Amygdala (tissue), 56 donors: ENCODE data around the gene ZNF581.

Experiments
- DNase-seq, 56 donors: peaks; one replicate each; lab custom pipeline; 2025; lab: John Stamatoyannopoulos, UW

ZNF581 gene

DNA sequence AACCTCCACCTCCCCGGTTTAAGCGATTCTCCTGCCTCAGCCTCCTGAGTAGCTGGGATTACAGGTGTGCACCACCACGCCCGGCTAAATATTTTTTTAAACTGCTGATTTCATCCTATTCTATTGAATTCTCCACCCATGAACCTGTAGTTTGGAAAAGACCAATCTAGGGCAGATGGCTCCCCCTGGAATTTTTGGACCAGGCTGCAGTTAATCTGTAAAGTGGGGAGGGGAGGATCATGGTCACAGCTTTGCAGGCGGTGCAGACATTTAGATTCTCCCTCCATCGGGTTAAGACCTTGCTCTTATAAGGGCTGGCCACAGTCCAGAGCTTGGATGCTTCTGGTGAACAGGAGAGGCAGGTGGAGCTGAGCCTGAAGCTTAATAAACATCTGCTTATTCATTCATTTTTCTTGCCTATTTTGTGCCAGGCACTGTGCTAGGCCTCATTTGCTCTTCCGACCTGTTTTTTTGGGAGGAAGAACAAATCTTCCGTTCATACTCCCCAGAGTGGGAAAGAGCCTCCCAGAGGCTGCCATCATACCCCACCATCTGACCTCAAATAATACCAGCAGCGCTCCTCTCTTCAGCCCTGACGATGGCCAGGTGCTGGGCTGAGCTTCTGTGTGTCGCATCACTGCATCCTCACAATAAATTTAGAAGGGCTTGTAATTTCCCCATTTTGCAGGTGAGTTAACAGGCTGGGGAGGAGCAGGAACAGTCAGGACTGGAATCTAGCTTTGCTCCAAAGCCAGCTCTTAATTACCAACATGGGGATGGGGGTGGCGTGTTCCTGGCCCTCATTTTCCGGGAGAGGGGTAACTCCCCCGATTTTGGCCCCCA lies 3.7 kb downstream of the ZNF581 start:
- no peak for DNase-seq

DNA sequence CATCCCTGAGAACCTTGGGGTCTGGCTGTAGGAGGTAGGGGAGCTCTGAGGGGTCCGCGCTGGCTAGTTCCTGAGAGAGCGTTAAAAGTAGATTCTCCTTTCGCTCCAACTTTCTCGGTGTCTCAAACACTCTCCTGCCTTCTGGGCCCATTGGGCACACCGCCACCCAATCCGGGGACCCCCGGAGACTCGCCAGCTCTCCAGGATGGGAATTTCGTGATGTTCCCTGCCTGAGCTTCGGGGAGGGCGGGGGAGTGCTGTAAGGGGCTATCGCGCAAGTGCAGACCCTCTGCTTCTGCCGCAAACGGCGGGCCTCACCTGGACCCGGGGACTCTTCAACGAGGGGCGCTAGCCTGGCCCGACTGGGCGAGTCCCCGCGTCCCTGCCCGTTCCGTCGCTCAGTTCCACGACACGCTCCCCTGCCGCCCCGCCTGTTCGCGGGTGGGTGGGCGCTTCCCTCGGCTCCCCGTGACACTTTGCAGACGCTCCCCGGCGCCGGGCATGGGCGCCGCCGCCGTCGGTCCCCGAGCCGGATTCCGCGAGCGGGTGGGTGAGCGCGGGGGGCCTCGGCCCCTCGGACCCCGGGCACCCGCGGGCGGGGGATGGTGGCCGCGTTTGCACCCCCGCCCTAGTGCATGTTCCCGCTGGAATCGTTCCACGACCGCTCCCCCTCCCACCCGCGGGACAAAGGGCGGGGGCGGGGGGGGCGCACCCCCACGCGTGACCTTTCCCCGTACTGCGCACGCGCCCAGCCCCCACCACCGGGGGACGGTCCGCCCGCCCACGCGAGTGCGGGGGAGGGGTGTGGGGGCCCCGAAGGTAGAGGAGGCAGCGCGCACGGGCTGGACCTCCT lies 4.5 kb downstream of the ZNF581 start, which contains the start of gene CCDC106:
Gene CCDC106, plus strand, starts transcription at position 481 of the 853 bp plus-strand sequence. CDS start 835 bp downstream, outside the sequence.
- DNase-seq: peak in 54 of 56 donors; percentile 26 to 92 (median 70)

DNA sequence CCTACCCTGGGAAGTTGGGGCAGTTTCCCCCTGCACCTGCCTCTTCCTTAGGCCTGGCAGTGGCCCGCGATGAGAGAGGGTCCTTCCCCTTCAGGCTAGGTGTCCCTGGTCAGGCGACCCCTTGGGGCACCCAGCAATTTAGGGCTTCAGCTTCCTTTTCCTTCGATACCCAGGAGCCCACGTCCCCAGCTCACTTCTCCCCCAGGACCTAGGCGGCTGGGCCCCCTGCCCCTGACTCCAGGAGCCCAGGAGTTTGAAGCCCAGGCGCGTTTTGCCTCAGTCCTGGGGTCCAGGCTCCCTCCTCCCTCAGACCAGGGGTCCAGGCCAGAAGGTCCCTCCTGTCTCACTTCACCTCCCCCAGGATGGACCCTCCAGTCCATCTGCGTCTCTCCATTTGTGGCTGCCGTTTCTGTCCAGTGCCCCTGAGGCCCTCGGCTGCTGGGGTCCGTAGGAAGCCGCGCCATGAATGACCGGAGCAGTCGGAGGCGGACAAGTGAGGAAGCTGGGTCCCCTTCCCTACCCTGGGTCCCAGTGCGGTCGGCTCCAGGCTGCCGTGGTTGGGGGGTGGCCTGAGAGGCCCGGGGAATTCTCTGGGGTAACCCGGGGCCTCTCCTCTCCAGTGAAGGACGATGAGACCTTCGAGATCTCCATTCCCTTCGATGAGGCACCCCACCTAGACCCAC lies 5.3 kb downstream of the ZNF581 start:
- no peak for DNase-seq

DNA sequence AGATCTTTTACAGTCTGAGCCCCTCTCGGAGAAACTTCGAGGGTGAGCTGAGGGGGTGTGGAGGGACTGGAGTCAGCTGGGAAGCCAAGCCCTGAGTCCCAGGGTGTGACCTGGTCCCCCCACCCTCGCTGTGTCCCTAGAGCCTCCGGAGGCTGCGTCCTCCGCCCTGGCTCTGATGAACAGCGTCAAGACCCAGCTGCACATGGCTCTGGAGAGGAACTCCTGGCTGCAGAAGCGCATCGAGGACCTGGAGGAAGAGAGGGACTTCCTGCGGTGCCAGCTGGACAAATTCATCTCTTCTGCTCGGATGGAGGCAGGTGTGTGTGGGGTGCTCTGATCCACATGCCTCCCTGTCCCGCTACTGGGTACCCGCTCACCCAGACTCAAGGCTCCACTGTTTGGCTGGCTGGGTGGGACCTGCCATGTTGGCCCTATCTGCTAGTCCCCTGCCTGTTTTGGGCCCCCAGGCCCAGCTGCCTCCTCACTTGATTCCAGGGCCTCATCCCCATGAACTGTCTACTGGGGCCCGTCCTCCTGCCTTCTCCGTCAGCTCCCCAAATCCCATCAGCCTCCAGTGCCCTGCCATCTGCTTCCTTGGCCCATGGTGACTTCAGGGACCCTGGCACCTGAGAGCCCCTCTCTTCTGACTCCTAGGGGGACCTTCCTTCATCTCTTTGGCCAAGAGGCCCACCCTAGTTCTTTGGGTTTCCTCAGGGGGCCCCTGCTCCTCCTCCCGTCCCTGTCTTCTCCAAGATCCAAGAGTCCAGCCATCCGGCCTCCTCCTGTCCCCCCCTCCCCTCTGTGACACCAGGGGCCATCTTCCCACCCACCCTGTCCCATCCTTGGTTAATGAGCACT lies 6.0 kb downstream of the ZNF581 start:
- no peak for DNase-seq

DNA sequence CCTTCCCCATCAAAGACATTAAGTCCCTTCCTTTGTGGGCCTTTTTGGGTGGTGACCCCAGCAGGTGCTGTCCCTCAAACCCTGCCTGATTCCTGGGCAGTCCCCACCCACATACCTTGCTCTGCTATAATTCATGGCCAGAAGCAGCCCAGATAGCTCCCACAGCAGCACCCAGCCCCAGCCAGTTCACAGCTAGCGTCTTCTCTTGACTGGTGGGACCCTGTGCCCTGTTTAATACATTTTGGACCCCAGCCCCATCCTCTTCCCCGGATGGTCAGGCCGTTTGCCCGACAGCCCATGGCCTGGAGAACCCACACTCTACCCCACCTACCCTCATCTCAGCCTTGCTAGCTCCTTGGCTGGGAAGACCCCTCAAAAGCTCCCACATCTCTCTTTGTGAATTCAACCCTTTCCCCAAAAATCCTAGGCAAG lies 6.7 kb downstream of the ZNF581 start:
- DNase-seq: no peak

DNA sequence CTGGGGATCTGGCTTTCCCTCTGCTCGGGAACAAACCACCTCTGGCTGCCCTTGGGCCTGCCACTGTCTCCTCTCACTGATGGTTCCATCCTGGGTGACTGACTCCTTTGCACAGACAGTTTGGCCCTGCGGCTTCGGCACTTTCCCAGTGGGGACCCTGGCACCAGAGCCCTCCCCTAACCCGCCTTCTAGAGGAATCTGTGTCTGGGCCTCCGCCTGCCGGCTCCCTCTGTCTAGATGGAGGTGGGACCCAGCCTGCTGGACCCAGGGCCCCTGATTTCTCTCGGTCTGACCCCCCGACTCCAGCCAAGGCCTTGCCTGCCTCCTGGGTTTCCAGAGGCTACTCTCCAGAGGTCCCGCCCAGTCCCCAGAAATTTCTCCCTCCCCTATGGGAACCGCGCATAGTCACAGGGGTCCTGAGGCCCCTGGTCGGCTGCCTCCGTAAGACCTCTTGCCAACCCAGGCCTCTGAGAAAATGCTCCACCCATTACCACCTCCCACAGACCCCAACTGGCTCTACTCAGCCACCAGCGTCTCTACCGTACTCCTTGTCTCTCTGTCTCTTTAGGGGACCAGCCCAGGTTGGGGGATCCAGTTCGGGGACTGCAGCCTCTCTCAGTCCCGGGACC lies 7.3 kb downstream of the ZNF581 start:
- DNase-seq: no peak

DNA sequence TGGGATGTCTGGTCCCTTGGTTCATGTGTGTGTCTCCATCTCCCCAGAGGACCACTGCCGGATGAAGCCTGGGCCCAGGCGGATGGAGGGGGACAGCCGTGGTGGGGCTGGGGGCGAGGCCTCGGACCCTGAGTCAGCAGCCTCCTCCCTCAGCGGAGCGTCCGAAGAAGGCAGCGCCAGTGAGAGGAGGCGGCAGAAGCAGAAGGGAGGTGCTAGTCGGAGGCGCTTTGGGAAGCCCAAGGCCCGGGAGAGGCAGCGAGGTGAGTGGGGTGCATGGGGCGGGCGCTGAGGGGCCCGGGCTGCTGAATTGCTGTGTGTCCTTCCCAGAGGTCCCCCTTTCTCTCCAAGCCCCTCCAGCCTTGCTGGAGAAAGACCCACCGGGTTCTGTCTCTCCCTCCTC lies 7.8 kb downstream of the ZNF581 start:
- DNase-seq: no peak

DNA sequence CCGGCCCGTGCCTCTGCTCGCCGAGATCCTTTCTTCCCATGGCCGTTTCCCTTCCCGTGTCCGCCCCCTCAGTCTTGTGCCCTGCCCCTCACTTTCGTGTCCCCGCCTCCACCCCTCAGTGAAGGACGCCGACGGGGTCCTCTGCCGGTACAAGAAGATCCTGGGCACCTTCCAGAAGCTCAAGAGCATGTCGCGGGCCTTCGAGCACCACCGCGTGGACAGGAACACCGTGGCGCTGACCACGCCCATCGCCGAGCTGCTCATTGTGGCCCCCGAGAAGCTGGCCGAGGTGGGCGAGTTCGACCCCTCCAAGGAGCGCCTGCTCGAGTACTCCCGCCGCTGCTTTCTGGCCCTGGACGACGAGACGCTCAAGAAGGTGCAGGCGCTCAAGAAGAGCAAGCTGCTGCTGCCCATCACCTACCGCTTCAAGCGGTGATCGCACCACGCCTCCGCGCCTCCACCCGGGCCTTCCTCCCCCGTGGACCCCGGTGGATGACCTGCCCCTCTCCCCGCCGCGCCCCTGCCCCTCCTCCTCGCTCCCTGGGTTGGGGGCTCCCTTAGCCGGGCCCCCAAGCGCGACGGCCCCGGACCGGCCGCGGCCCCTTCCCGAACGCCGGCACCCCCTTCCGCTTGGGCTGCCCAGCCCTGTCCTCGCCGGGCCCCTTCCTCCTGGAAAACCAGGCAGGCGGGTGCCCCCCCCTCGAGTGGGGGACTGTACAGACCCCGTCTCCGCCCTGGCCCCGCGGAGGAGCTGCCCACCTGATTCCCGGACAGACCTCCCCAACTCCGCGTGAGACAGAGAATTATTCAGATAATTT lies 9.1 kb downstream of the ZNF581 start:
- no peak for DNase-seq

DNA sequence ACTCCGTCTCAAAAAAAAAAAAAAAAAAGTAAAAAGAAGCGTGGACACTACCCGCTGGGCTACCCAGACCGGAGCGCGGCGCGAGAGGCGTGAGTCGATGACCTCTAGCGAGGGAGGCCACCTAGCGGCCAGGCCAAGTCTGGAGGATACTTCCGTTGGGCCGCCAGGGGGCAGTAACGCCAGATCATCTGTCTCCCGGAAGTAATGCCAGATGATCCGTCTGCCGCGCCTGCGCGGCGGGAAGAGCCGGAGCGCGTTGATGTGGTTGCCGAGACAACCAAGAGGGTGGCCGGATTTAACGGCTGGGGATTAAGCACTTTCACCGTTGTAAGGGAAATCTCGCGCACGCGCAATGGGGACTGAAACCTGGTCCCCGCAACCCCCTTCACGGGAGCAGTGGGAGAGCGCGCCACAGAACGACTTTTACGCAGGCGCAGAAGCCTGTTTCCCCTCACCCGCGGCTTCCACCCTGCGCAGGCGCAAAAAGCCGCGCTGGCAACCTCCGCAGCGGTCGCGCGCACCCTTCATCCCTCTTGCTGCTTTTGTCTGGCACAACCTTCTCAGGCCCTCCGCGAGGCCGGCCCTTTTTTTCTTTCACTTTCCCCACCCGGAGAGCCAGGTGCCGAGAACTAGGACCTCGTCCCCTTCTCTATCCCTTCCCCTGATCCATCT lies 10.3 kb downstream of the ZNF581 start:
- peak; percentile 84 to 100 (median 95) for DNase-seq

DNA sequence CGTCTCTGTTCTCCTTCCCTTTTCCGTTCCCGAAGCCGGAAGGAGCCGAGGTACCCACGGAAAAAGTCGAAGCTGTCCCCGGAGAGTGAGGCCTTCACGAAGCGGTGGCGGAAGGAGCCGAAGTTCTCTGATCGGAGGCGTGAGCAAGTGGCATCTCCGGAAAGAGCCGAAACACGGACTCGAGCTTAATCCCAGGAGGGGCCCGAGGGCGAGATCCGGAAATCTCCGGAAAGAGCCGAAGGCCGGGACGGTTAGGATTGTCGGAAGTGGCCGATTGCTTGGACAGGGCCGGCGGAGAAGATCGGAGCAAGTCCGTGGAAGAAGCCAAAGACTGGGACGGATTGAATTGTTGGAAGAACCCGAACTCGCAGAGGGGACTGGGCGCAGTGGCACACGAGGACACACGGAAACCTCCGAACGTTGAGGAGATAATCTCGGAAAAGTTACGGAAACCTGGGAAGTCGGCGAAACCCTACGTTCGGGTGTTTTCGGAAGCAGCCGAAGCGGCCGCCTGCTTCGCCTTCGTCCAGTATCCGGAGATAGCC lies 10.9 kb downstream of the ZNF581 start:
- peak; percentile 87 to 99 (median 97) for DNase-seq

DNA sequence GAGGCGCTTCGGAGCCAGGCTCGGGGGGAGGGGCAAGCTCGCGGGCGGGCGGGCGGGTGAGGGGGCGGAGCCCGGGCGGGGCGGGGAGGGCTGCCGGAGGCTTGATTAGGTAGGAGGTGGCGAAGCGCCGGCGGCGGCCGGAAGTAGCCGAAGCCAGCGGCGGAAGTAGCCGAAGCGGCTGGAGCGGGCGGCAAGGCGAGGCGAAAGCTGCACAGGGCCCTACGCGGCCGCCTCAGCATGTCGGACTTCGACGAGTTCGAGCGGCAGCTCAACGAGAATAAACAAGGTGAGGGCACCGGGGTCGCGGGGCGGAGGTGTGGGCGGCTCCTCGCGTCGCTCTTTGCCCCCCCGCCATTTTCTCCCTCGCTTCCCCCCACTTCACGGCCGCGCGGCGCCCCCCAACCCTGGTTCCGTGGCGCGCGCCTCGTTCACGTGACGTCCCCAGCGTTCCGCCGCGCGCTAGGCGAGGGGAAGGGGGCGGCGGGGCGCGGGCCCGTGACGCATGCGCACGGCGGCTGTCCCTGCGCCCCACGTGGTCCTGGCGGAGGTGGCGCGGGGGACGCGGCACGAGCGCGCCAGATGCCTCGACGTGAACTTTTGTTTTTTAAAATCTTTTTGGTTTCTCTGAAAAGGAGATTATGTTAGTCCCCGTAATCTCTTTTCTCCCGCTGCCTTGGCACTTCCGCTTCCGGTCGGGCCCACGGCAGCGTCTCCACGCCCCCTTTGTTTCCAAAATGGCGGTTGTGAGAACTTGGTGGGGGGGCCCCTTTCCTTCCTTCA lies 11.6 kb downstream of the ZNF581 start, which contains the start of gene U2AF2:
Gene U2AF2, plus strand, starts transcription at position 168 of the 780 bp plus-strand sequence. Its CDS starts 70 bp downstream, at position 238.
- DNase-seq: peak in 53 of 56 donors; percentile 50 to 99 (median 94)

DNA sequence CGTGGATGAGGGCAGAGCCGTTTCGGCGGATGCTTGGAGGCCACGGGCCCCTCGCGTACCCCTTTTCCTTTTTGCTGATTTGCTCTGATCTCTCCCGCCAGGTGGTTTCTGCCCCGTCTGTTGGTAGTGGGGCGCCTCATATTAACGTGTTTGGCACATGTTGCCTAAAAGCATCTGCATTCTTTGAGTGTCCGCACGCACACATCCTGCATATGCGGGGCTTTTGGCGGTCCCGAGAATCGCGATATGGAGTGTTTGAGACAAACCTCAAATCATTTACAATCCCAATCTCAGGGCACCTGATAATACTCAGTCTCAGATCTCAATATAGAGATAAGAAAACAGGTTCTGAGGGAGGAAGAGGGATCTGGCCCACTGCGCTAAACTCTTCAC lies 12.2 kb downstream of the ZNF581 start:
- peak in 1 of 56 donors; percentile 55 for DNase-seq

DNA sequence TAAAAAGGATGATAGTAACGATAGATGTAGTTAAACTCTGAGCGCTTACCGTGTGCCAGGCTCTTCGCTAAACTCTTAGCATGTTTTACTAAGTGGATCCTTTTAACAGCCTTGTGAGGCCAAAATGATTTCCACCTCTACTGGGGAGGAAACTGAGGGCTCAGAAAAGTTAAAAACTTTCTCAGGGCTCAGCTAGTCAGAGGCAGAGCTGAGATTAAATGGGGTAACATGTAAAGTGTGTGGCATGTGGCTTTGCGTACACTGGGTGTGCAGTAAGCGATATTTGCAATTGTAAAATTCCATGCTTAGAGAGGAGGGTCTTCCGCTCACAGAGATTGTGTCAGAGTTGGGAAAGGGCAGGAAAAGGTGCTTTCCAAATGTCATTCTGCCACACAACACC lies 13.1 kb downstream of the ZNF581 start:
- no peak for DNase-seq

DNA sequence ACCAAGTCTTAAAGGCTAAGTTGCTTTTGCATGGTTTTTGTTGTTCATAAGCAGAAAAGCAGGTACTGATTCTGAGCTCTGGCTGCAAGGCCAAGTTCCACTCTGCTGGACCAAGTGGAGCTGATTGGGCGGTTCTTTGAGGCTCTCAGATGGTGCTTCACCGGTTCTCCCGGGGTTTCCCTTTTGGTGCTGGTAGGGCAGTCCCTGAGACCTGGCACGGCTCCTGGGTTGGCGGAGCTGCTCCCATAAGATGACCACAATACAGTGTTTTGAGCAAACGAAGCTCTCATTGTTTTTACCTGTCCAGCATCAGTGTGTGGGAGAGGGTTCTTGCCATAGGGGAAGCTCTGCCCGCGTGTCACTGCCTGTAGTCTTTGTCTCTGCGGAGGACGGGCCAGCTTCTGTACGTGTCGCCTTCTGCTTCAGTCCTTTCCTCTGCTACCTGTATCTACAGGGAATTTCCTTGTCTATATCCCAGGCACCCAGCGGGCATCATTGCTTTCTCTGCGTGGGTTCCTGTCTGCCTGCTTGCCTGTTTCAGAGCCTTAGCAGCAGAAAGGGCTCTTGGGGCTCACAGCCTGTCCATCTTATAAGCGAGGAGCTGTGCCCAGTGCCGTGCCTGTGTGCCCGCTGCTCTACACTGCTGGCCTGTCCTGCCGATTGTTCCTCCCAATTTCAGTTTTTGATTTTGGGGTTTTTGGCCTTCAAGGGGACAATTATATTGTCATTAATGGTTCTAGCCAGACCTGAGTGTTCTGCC lies 13.7 kb downstream of the ZNF581 start:
- no peak for DNase-seq

DNA sequence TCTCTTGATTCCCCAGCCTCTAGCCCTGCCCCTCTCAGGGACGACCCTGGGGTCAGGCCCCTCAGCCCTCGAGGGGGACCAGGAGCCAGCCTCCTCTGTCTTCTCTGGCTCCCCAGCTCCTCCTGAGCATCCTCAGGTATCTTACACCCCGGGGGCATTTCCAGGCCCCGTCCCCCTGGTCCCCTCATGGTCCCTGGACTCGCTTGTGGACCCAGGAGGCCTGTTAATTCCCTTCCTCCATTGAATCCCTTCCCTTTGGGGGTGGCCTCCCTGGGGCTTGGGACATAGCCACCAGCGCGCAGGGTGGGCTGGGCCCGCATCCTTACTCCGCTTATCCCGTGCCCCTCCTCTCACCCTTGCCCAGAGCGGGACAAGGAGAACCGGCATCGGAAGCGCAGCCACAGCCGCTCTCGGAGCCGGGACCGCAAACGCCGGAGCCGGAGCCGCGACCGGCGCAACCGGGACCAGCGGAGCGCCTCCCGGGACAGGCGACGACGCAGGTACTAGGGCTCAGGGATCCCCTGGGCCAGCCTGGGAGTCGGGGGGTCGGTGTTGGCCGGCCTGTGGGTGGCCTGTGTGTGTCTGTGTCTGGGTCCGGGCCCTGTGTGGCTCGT lies 15.5 kb downstream of the ZNF581 start:
- DNase-seq: no peak
